Astrocyte of the cerebellum (primary cell): ENCODE data around the gene PTK6.
"Not testable (repeated sequence)": the region's sequence is repeated elsewhere in the genome, so short reads cannot be mapped to it uniquely, and the experiment has no call there.

Experiments used
- DNase-seq: peaks from one replicate; pipeline ENCODE4 v3.0.0-alpha.2; 2011; ENCODE audit warnings: low read depth
- H3K4me3 ChIP-seq: 2 replicates; pipeline ENCODE4 v1.5.1; 2011; ENCODE audit warnings: mild to moderate bottlenecking, low read depth, low read length, moderate library complexity
- in situ Hi-C: cut with HindIII; loops from 2 replicates; pipeline ENCODE4 v1.10.0; 2017; ENCODE audit warnings: low sequenced_read_pairs
- TF ChIP-seq, protein P1 (sequence below): IDR thresholded peaks from 2 replicates; pipeline ENCODE4 v1.5.1; 2012; ENCODE audit warnings: low read length, low read depth, moderate library complexity, mild to moderate bottlenecking; ENCODE audit errors: missing control alignments

Gene PTK6

GRCh38 chr20:63574156-63574828 lies 37.1 kb upstream of the PTK6 start, which contains the start of gene HELZ2:
Gene HELZ2, minus strand, starts transcription at chr20:63574239. Its CDS starts 1,854 bp downstream, at chr20:63572385.
- no peak for DNase-seq
- H3K4me3 ChIP-seq: peak within 1 kb of the TSS; percentile 70
- TF ChIP-seq, protein P1, sequence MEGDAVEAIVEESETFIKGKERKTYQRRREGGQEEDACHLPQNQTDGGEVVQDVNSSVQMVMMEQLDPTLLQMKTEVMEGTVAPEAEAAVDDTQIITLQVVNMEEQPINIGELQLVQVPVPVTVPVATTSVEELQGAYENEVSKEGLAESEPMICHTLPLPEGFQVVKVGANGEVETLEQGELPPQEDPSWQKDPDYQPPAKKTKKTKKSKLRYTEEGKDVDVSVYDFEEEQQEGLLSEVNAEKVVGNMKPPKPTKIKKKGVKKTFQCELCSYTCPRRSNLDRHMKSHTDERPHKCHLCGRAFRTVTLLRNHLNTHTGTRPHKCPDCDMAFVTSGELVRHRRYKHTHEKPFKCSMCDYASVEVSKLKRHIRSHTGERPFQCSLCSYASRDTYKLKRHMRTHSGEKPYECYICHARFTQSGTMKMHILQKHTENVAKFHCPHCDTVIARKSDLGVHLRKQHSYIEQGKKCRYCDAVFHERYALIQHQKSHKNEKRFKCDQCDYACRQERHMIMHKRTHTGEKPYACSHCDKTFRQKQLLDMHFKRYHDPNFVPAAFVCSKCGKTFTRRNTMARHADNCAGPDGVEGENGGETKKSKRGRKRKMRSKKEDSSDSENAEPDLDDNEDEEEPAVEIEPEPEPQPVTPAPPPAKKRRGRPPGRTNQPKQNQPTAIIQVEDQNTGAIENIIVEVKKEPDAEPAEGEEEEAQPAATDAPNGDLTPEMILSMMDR: no peak
- in situ Hi-C loops: no loop called here

DNA sequence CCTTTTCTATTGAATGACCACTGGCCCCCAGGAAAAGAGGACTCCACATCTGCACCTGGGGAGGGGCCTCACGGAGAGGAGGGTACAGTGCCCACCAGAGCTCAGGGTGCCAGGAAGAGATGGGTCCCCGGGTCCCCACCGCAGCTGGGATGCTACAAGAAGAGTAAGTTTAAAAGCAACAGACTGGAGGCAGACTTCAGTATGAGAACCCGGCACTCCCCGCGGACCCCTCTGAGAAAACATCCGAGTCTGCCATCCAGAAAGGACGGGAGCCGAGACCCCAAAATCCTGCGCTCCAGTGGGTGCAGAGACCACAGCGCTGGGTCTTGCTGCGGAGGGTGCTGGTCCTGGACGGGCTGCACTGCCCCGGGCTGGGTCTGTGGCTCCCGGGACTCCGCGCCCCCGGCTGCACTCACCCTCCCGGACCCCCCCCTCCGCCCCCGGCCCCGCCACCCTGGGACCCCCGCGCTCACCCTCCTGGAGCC lies 36.5 kb upstream of the PTK6 start:
- TF ChIP-seq, protein P1: no peak
- peak overlapping the region; percentile 70 for H3K4me3 ChIP-seq
- in situ Hi-C loops: no loop called here
- DNase-seq: no peak

DNA sequence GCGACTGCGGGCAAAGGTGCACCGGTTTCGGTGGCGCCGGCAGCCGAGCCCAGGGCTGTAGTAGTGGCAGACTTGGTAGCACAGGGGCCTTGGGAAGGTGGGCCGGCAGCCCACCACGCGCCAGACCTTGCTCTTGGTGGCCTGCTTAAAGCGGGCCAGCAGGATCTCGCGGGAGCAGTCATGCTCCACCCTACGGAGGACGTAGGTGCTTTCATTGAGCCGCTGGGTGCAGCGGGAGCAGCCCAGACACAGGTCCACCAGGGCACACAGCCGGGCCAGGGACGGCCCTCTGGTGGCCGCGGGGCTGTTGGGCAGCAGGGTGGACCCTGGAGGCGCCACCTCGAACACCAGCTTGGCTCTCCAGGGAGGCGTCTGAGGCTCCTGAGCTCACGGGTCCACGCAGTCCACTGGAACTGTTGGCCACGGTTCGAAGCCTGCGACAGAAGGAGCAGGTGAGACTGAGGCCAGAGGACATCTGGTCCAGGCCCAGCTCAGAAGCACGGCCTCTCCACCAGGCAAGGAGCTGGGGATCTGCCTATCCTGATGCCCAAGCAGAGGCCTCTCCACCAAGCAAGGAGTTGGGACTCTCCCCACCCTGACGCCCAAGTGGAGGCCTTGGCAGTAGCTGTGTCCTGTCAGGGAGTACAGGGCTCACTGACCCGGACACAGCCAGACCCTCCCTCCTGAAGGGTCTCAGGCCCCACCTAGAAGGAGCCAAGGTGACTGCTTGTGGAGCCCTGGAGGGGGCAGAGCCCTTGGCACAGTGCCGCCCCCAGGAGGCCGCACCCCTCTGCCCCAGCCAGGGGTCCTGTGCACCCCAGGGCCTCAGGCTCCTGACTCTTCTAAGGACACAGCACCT lies 35.8 kb upstream of the PTK6 start:
- TF ChIP-seq, protein P1: peak; percentile 27
- in situ Hi-C loops: no loop called here

GRCh38 chr20:63572071-63572787 lies 35.1 kb upstream of the PTK6 start:
- H3K4me3 ChIP-seq: no peak overlapping the region
- TF ChIP-seq, protein P1: no peak
- DNase-seq: no peak
- in situ Hi-C loops: no loop called here

More for the DNA sequence above, 35.8 kb upstream of the PTK6 start:
- H3K4me3 ChIP-seq: peak overlapping the region; percentile 70
- DNase-seq: no peak

DNA sequence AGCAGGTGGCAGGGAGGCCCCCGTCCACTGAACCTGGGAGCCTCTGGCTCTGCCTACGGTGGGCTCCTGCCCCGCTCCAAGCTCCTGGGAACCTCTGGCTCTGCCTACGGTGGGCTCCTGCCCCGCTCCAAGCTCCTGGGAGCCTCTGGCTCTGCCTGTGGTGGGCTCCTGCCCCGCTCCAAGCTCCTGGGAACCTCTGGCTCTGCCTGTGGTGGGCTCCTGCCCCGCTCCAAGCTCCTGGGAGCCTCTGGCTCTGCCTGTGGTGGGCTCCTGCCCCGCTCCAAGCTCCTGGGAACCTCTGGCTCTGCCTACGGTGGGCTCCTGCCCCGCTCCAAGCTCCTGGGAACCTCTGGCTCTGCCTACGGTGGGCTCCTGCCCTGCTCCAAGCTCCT lies 33.9 kb upstream of the PTK6 start:
- H3K4me3 ChIP-seq, in situ Hi-C loops, DNase-seq: not testable (repeated sequence)

DNA sequence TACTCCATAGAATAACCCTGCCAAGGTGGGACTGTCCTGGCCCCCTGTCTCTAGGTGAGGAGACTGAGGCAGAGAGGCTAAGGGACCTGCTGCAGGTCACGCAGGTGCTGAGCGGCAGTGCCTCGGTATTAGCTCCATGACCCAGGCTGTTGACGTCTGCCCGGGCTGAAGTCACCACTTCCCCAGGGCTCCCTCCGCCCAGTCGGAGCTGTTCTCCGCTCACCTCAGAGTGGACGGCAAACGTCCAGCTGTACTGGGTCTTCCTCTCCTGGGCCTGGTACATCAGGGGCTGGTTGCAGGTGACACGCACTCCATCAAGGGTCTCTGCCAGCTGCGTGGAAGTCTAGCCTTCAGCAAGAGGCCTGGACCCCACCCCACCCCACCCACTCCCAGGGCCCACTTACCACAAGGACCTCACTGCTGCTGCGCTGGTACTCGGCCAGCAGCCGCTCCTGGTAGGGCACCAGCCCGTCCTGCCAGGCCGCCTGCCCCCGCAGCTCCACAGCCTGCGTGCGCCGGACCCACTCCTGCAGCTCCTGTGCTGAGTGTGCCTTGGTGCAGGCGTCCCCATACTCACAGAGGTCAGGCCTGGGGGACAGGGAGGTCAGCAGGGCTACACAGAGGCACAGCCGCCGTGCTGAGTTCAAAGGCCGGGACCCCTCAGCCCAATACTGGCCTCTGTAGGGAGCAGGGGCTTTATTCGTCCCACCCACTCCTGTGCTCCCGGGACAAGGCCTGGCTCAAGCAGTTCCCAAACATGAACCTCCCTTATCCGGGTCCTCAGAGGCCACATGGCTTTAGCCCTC lies 33.3 kb upstream of the PTK6 start:
- in situ Hi-C loops: no loop called here
- TF ChIP-seq, protein P1: no peak
- no peak overlapping the region for H3K4me3 ChIP-seq
- DNase-seq: no peak
